Type B pancreatic cell (in vitro differentiated cells): ENCODE data around the gene CST5. TPM values are rescaled to one million over a fixed set of nuclear protein-coding genes. Genes with fewer than 3 reads are reported as not detected.

ENCODE experiments used
- DNase-seq: peaks from one replicate; pipeline ENCODE4 v3.0.0; 2021; ENCODE audit warnings: mixed read lengths; ENCODE audit not compliant: unreplicated experiment; ENCODE audit errors: extremely low spot score
- H3K27ac Mint-ChIP-seq: 2 replicates; pipeline ENCODE4 v1.8.0; 2021; ENCODE audit warnings: mild to moderate bottlenecking, mixed read lengths
- H3K27me3 Mint-ChIP-seq: 2 replicates; pipeline ENCODE4 v1.8.0; 2021; ENCODE audit warnings: mixed read lengths
- H3K36me3 Mint-ChIP-seq: 2 replicates; pipeline ENCODE4 v1.8.0; 2021; ENCODE audit warnings: mixed read lengths
- H3K4me1 Mint-ChIP-seq: one replicate; pipeline ENCODE4 v1.8.0; 2021; ENCODE audit warnings: mixed read lengths; ENCODE audit not compliant: unreplicated experiment
- H3K4me3 Mint-ChIP-seq: 2 replicates; pipeline ENCODE4 v1.8.0; 2021; ENCODE audit warnings: mild to moderate bottlenecking, mixed read lengths
- H3K9me3 Mint-ChIP-seq: 2 replicates; pipeline ENCODE4 v1.8.0; 2021; ENCODE audit warnings: mixed read lengths
- total RNA-seq: library from RNA; stranded (reverse); gene quantifications from 2 replicates; pipeline ENCODE4 v1.2.1, GENCODE V29; 2021; ENCODE audit warnings: low replicate concordance
- TF ChIP-seq, protein P1 (sequence below): fragments of 200-600 bp; sonication (generic); conservative IDR thresholded peaks from 2 replicates; pipeline ENCODE4 v1.5.0; 2021; ENCODE audit warnings: antibody characterized with exemption, mild to moderate bottlenecking

The CST5 gene
- total RNA-seq, 1 donor from 2014 or later = not detected

- TF ChIP-seq, protein P1, sequence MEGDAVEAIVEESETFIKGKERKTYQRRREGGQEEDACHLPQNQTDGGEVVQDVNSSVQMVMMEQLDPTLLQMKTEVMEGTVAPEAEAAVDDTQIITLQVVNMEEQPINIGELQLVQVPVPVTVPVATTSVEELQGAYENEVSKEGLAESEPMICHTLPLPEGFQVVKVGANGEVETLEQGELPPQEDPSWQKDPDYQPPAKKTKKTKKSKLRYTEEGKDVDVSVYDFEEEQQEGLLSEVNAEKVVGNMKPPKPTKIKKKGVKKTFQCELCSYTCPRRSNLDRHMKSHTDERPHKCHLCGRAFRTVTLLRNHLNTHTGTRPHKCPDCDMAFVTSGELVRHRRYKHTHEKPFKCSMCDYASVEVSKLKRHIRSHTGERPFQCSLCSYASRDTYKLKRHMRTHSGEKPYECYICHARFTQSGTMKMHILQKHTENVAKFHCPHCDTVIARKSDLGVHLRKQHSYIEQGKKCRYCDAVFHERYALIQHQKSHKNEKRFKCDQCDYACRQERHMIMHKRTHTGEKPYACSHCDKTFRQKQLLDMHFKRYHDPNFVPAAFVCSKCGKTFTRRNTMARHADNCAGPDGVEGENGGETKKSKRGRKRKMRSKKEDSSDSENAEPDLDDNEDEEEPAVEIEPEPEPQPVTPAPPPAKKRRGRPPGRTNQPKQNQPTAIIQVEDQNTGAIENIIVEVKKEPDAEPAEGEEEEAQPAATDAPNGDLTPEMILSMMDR = no peak
- Mint-ChIP-seq H3K4me1 (peaks cover 6% of the 10 kb centered on the region), H3K9me3 (no peaks in the 10 kb centered on the region), H3K4me3 (no peak overlapping the region), H3K27ac (no peak overlapping the region), H3K36me3 (no peaks in the 10 kb centered on the region), H3K27me3 (no peaks in the 10 kb centered on the region)
- DNase-seq = no peak
These were observed 2.0 kb downstream of the CST5 start for GRCh38 chr20:23877524-23877923.

DNA sequence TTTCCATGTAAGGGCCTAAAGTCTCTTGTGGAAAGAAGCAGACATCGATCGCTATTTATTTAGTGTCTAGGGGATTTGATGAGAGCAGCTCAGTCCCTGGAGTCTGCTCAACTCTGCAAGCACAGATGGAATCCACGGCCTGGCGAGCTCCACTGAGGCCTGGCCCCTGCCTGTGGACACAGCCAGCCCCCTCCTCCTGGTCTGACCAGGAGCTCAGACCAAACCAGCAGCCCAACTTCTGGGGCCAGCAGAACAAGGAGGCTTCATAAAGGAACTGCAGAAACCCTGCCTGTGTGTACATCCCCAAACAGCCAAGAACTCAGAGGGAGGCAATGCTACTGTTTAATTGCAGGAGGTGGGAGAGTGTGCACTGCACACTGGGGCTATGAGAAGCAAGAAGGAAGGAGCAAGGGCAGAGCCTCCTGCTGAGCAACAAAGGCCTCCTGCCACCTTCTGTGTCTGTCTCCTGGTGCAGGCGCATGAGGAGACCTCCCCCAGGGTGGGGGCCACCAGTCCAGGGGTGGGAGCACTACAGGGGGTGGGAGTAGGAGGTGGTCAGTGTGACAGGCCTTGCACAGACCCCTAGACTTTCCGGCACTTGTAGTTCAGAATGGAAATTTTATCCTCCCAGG, 3.8 kb downstream of the CST5 start:
- Mint-ChIP-seq H3K27ac (no peak overlapping the region), H3K27me3 (no peaks in the 10 kb centered on the region), H3K36me3 (no peaks in the 10 kb centered on the region), H3K4me1 (peaks cover 6% of the 10 kb centered on the region), H3K4me3 (no peak overlapping the region), H3K9me3 (no peaks in the 10 kb centered on the region)
- TF ChIP-seq, protein P1 = no peak
- DNase-seq = no peak

DNA sequence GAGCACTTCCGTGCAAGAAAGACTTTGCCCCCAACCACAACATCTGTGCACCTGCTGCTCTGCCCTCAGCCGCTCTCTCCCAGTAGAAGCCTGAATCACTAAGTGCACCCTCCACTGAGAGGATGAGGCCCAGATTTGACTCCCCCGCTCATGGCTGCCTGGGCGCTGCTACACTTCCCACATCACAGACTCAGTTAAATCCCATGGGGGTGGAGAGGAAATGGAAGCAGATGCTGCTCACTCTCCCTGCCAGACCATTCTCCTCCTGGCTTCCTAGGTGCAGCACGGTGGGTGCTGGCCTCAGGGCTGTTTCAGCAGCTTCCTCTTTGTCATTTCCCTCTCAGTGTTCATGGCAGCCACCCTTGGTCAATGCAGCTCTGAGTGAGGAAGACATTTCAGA, 4.8 kb downstream of the CST5 start:
- Mint-ChIP-seq H3K27ac (no peak overlapping the region), H3K9me3 (no peaks in the 10 kb centered on the region), H3K4me1 (no peaks in the 10 kb centered on the region), H3K36me3 (no peaks in the 10 kb centered on the region), H3K27me3 (peaks cover 5% of the 10 kb centered on the region), H3K4me3 (no peak overlapping the region)
- DNase-seq = no peak
- TF ChIP-seq, protein P1 = no peak

GRCh38 chr20:23873370-23874015, 6.1 kb downstream of the CST5 start:
- no peak for DNase-seq
- Mint-ChIP-seq H3K4me1 (no peaks in the 10 kb centered on the region), H3K9me3 (no peaks in the 10 kb centered on the region), H3K36me3 (no peaks in the 10 kb centered on the region), H3K27ac (no peak overlapping the region), H3K27me3 (peaks cover 15% of the 10 kb centered on the region), H3K4me3 (no peak overlapping the region)
- TF ChIP-seq, protein P1 = no peak

DNA sequence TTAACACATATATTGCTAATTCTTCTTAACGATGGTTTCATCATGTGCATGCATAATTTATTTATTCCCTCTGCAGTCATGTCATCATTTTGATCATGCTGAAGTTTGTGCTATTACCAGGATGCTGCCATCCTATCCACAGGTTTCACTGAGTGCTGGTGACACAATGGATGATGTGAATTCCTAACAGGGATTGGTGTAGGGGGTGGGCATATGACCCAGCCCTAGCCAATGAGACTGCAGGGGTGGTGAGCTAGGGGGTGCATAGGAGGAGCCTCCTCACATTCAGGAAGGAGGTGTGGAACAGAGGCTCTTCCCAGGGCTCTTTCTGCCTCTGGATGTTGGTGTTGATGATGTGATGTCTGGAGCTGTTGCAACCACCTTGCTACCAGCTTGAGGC, 7.5 kb downstream of the CST5 start:
- Mint-ChIP-seq H3K4me1 (no peaks in the 10 kb centered on the region), H3K4me3 (no peak overlapping the region), H3K9me3 (no peaks in the 10 kb centered on the region), H3K27me3 (peaks cover 25% of the 10 kb centered on the region), H3K27ac (no peak overlapping the region), H3K36me3 (no peaks in the 10 kb centered on the region)
- TF ChIP-seq, protein P1 = no peak
- DNase-seq = no peak
